GM12892 (cell line): ENCODE results near the gene ATP8A2.

Experiments
- DNase-seq: peaks from one replicate; pipeline ENCODE4 v3.0.0; 2011; ENCODE audit not compliant: insufficient read length
- FAIRE-seq: peaks from 2 replicates; lab custom pipeline; 2011; peaks lifted over from hg19 to GRCh38; lab: Jason Lieb, UNC
- POLR2A ChIP-seq: IDR thresholded peaks from 2 replicates; pipeline ENCODE4 v1.6.1; 2011; ENCODE audit warnings: low read depth, low read length, control low read depth
- POLR2AphosphoS5 ChIP-seq: IDR thresholded peaks from 2 replicates; pipeline ENCODE4 v1.6.1; 2011; ENCODE audit warnings: low read depth, low read length, control low read depth
- TAF1 ChIP-seq: IDR thresholded peaks from 2 replicates; pipeline ENCODE4 v1.6.1; 2011; ENCODE audit warnings: low read depth, mild to moderate bottlenecking, control low read depth, low read length, borderline replicate concordance

Gene ATP8A2

GRCh38 chr13:25731037-25731436 is 359.3 kb downstream of the ATP8A2 start:
- DNase-seq (no peak), FAIRE-seq (no peak)
- TF ChIP-seq TAF1, result no peak
- no peak for TF ChIP-seq POLR2A
- no peak for TF ChIP-seq POLR2AphosphoS5

- FAIRE-seq, result no peak
- no peak for DNase-seq
Observed at GRCh38 chr13:25731536-25731935, 359.8 kb downstream of the ATP8A2 start.

GRCh38 chr13:25732111-25732865 is 360.5 kb downstream of the ATP8A2 start:
- TF ChIP-seq TAF1, result no peak
- FAIRE-seq (no peak), DNase-seq (no peak)

More at GRCh38 chr13:25731536-25731935, 359.8 kb downstream of the ATP8A2 start:
- TF ChIP-seq TAF1 (no peak), POLR2A (no peak), POLR2AphosphoS5 (no peak)

GRCh38 chr13:25733001-25733491 is 361.3 kb downstream of the ATP8A2 start:
- FAIRE-seq, result no peak
- TF ChIP-seq POLR2AphosphoS5 (no peak), POLR2A (no peak), TAF1 (no peak)
- no peak for DNase-seq

GRCh38 chr13:25733696-25734435 is 362.1 kb downstream of the ATP8A2 start:
- DNase-seq, result no peak
- FAIRE-seq, result no peak
- TF ChIP-seq POLR2AphosphoS5 (no peak), TAF1 (no peak), POLR2A (no peak)

GRCh38 chr13:25738342-25739196 is 366.8 kb downstream of the ATP8A2 start:
- DNase-seq (no peak), FAIRE-seq (no peak)
- TF ChIP-seq TAF1, result no peak
- no peak for TF ChIP-seq POLR2A
- TF ChIP-seq POLR2AphosphoS5, result no peak

- DNase-seq (no peak), FAIRE-seq (no peak)
- no peak for TF ChIP-seq POLR2AphosphoS5
- TF ChIP-seq POLR2A, result no peak
- no peak for TF ChIP-seq TAF1
Observed at GRCh38 chr13:25739376-25739775, 367.6 kb downstream of the ATP8A2 start.

GRCh38 chr13:25741796-25742195 is 370.0 kb downstream of the ATP8A2 start:
- no peak for TF ChIP-seq POLR2AphosphoS5
- no peak for TF ChIP-seq TAF1
- TF ChIP-seq POLR2A, result no peak
- DNase-seq (no peak), FAIRE-seq (no peak)

- no peak for TF ChIP-seq POLR2A
- TF ChIP-seq POLR2AphosphoS5, result no peak
- TF ChIP-seq TAF1, result no peak
- no peak for FAIRE-seq
- no peak for DNase-seq
Observed at GRCh38 chr13:25742220-25742619, 370.4 kb downstream of the ATP8A2 start.

- FAIRE-seq (no peak), DNase-seq (no peak)
- TF ChIP-seq TAF1 (no peak), POLR2A (no peak), POLR2AphosphoS5 (no peak)
Observed at GRCh38 chr13:25743421-25743820, 371.6 kb downstream of the ATP8A2 start.

GRCh38 chr13:25744178-25744577 is 372.4 kb downstream of the ATP8A2 start:
- TF ChIP-seq POLR2AphosphoS5, result no peak
- no peak for TF ChIP-seq POLR2A
- TF ChIP-seq TAF1, result no peak
- DNase-seq, result no peak
- FAIRE-seq, result no peak
